ENCODE measurements around the gene MMP25. TPM values are rescaled to one million over a fixed set of nuclear protein-coding genes. Genes with fewer than 3 reads are reported as not detected.
A peak's percentile ranks its signal among the peaks of the same experiment; 100 is the strongest.

The MMP25 gene
- total RNA-seq, 1 donor from 2014 or later = 10.2 TPM

DNA sequence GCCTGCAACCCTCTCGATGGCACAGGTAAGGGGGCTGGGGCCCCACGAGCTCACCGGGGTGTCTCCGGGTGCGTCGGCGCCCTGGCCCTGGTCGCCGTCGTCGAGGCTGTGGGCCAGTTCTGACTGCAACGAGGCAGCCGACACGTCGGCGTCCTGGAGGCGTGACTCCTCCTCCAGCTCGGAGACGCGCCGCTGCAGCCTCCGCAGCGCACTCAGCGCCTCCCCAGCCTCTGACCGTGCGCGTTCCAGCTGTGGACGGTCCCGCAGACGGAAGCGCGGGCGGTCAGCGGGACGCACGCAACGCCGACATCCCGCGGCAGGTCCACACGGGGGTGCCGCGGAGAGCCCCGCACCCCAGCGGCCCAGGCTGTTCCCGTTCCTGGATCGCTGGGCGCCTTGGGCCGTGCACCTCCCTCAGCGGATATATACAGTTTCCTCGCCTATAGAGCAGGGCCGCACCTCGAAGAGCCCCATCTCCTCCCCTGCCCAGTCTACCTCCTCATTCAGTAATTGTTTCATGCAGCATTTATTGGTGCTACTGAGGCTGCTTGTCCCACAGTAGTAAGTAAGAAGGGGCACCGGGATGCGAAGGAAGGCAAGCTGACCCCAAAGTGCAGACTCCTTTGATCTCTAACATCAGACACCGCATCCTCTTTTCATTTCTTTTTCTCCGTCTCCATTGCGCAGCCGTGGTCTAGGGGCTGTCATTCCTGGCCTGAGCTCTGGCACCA, 16.7 kb upstream of the MMP25 start:
- peaks cover 31% of the 10 kb centered on the region for H3K4me1 Mint-ChIP-seq
- H3K27ac Mint-ChIP-seq = peak overlapping the region; percentile 75
- peak overlapping the region; percentile 83 for H3K4me3 Mint-ChIP-seq
- peak; percentile 89 for DNase-seq
- peaks cover 16% of the 10 kb centered on the region for H3K36me3 Mint-ChIP-seq (ENCODE audit: low read depth)
- intact Hi-C loops (cut with micrococcal nuclease) = loop anchor here (2.0 to 10.0 kb wide), 2 partner anchors 25 to 255 kb away; partner anchors contain the start of gene ZNF263
- H3K9me3 Mint-ChIP-seq = no peaks in the 10 kb centered on the region
- H3K27me3 Mint-ChIP-seq = peaks cover 24% of the 10 kb centered on the region

- intact Hi-C loops (cut with micrococcal nuclease) = no loop called here
- H3K9me3 Mint-ChIP-seq = no peaks in the 10 kb centered on the region
- DNase-seq = no peak
- peaks cover 16% of the 10 kb centered on the region for H3K36me3 Mint-ChIP-seq (ENCODE audit: low read depth)
- peaks cover 32% of the 10 kb centered on the region for H3K27me3 Mint-ChIP-seq
- peaks cover 32% of the 10 kb centered on the region for H3K4me1 Mint-ChIP-seq
- no peak overlapping the region for H3K27ac Mint-ChIP-seq
- peak overlapping the region; percentile 83 for H3K4me3 Mint-ChIP-seq
These were observed 15.8 kb upstream of the MMP25 start for GRCh38 chr16:3030222-3031212.

DNA sequence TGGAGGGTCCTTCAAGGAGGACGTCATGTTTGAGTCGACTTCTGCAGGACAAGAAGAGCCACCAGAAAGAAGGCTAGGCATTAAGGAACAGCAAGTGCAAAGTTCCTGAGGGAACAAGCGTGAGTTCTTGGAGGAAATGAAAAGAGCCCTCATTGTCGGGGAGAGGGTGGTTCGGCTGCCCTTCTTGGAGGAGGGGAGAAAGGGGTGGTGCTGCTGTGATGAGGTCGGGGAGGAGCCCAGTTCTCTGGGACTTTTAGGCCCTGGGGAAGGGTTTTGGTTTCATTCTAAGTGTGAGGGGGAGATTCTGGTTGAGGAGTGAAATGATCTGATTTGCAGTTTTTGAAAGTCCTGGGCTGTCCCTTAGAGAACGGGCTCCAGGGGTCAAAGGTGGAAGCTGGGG, 13.7 kb upstream of the MMP25 start:
- Mint-ChIP-seq H3K4me1 (peaks cover 33% of the 10 kb centered on the region), H3K4me3 (no peak overlapping the region), H3K27me3 (peaks cover 45% of the 10 kb centered on the region), H3K36me3 (ENCODE audit: low read depth) (peaks cover 2% of the 10 kb centered on the region), H3K9me3 (no peaks in the 10 kb centered on the region), H3K27ac (peak overlapping the region; percentile 2)
- intact Hi-C loops (cut with micrococcal nuclease) = no loop called here
- no peak for DNase-seq

DNA sequence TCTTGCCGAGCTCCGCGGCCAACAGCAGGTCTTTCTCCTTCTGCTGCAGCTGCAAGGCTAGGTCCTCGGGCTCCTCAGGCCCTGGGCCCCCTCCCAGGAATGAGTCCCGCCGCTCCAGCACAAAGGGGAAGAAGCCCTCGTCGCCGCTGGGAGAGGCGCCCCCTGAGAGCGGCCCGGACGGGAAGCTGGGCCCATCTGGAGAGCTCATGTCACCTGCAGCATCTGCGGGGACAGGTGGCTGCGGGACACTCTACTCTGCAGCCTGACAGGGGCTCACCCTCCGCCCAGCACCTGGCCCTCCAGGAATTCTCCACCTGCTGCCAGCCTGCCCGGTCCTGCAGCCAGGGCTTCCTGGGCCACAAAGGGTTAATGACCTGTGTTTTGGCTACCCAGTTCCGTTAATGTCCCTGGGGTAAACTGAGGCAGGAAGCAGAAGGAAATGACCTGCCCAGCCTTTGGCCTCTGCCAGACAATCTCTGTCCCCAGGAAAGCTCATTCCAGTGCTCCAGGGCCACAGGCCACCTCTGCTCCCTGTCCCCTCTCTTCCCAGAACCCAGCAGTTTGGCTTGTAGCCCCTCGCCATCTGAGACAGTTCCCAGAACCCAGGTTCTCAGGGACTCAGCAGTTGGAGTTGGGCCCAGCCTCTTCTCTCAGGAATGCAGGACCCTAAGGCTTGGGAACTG, 10.9 kb upstream of the MMP25 start:
- H3K27me3 Mint-ChIP-seq = peaks cover 66% of the 10 kb centered on the region
- H3K36me3 Mint-ChIP-seq (ENCODE audit: low read depth) = no peaks in the 10 kb centered on the region
- H3K27ac Mint-ChIP-seq = no peak overlapping the region
- peaks cover 17% of the 10 kb centered on the region for H3K4me1 Mint-ChIP-seq
- no peaks in the 10 kb centered on the region for H3K9me3 Mint-ChIP-seq
- no peak overlapping the region for H3K4me3 Mint-ChIP-seq
- intact Hi-C loops (cut with micrococcal nuclease) = no loop called here
- no peak for DNase-seq

- Mint-ChIP-seq H3K9me3 (no peaks in the 10 kb centered on the region), H3K36me3 (ENCODE audit: low read depth) (no peaks in the 10 kb centered on the region), H3K4me3 (no peak overlapping the region), H3K27ac (no peak overlapping the region), H3K27me3 (peaks cover 66% of the 10 kb centered on the region), H3K4me1 (peaks cover 17% of the 10 kb centered on the region)
- no peak for DNase-seq
- intact Hi-C loops (cut with micrococcal nuclease) = no loop called here
These were observed 10.2 kb upstream of the MMP25 start for GRCh38 chr16:3035972-3036725.

DNA sequence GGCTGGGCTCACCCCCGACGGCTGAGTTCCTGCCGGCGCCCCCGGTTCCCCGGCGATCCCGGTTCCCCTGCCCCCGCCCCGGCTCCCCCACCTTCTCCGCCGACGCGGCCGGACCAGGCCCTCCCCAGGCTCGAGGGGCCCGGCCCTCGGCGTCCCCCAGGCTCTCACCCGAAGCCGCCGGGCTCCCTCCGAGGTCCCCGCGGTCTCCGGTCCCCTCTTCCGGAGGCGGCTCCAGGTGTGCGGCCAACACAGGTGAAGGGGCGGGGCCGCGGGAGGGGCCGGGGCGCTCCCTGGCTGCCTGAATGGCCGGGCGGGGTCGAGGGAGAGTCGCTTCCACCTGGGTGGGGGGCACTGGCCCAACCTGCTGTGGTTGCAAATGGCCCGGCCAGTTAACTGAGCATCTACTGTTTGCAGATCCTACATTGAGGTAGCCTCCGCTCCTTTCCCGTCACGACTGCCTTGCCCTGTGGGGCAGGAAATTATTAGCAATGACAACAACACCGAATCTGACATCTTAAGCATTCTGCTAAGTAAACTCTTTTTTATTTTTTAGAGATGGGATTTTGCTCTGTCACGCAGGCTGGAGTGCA, 9.5 kb upstream of the MMP25 start, which contains the start of gene BICDL2:
Gene BICDL2, minus strand, starts transcription at position 219 of the 590 bp plus-strand sequence. CDS start 1,448 bp downstream, outside the sequence.
- H3K4me3 Mint-ChIP-seq = peak within 1 kb of the TSS; percentile 39
- peaks cover 68% of the 10 kb centered on the region for H3K27me3 Mint-ChIP-seq
- peaks cover 17% of the 10 kb centered on the region for H3K4me1 Mint-ChIP-seq
- no peak within 1 kb of the TSS for H3K27ac Mint-ChIP-seq
- intact Hi-C loops (cut with micrococcal nuclease) = no loop called here
- no peak for DNase-seq
- H3K36me3 Mint-ChIP-seq (ENCODE audit: low read depth) = no peaks in the 10 kb centered on the region
- no peaks in the 10 kb centered on the region for H3K9me3 Mint-ChIP-seq

GRCh38 chr16:3038256-3038655, 8.1 kb upstream of the MMP25 start:
- Mint-ChIP-seq H3K36me3 (ENCODE audit: low read depth) (no peaks in the 10 kb centered on the region), H3K27me3 (peaks cover 57% of the 10 kb centered on the region), H3K9me3 (no peaks in the 10 kb centered on the region), H3K4me3 (no peak overlapping the region), H3K27ac (no peak overlapping the region), H3K4me1 (peaks cover 9% of the 10 kb centered on the region)
- intact Hi-C loops (cut with micrococcal nuclease) = no loop called here
- no peak for DNase-seq

GRCh38 chr16:3038896-3039295, 7.5 kb upstream of the MMP25 start:
- Mint-ChIP-seq H3K9me3 (no peaks in the 10 kb centered on the region), H3K4me1 (peaks cover 13% of the 10 kb centered on the region), H3K27ac (no peak overlapping the region), H3K4me3 (no peak overlapping the region), H3K27me3 (peaks cover 55% of the 10 kb centered on the region), H3K36me3 (ENCODE audit: low read depth) (peaks cover 1% of the 10 kb centered on the region)
- intact Hi-C loops (cut with micrococcal nuclease) = no loop called here
- peak; percentile 54 for DNase-seq

DNA sequence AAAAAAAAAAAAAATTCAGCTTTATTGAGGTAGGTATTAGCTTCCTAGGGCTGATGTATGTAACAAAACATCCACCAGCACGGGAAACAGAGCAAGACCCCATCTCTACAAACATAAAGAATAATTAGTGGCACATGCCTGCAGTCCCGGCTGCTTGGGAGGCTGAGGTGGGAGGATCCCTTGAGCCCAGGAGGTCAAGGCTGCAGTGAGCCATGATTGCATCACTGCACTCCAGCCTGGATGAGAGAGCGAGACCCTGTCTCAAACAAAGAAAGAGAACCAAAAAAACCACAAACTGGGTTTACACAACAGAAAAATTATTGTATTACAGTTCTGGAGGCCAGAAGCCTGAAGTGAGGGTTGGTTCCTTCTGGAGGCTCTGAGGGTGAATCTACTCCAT, 4.0 kb upstream of the MMP25 start:
- Mint-ChIP-seq H3K36me3 (ENCODE audit: low read depth) (peaks cover 2% of the 10 kb centered on the region), H3K4me3 (no peak overlapping the region), H3K9me3 (no peaks in the 10 kb centered on the region), H3K27me3 (peaks cover 42% of the 10 kb centered on the region), H3K27ac (no peak overlapping the region), H3K4me1 (peaks cover 15% of the 10 kb centered on the region)
- intact Hi-C loops (cut with micrococcal nuclease) = loop anchor here (5.0 kb wide), 1 partner anchor 40 kb away; no protein-coding TSS in a partner anchor
- no peak for DNase-seq

- peak overlapping the region; percentile 89 for H3K4me3 Mint-ChIP-seq
These were observed 1.7 kb upstream of the MMP25 start for GRCh38 chr16:3044708-3045107.

GRCh38 chr16:3046641-3047386, 453 bp downstream of the MMP25 start:
- peaks cover 9% of the 10 kb centered on the region for H3K36me3 Mint-ChIP-seq (ENCODE audit: low read depth)
- H3K27me3 Mint-ChIP-seq = peaks cover 20% of the 10 kb centered on the region
- peaks cover 43% of the 10 kb centered on the region for H3K4me1 Mint-ChIP-seq
- intact Hi-C loops (cut with micrococcal nuclease) = no loop called here
- DNase-seq = peak; percentile 78
- H3K9me3 Mint-ChIP-seq = no peaks in the 10 kb centered on the region
- H3K27ac Mint-ChIP-seq = peak overlapping the region; percentile 83
- peak overlapping the region; percentile 71 for H3K4me3 Mint-ChIP-seq

More at GRCh38 chr16:3044708-3045107, 1.7 kb upstream of the MMP25 start:
- H3K27ac Mint-ChIP-seq = peak overlapping the region; percentile 87
- peaks cover 27% of the 10 kb centered on the region for H3K27me3 Mint-ChIP-seq
- DNase-seq = no peak
- peaks cover 27% of the 10 kb centered on the region for H3K4me1 Mint-ChIP-seq
- intact Hi-C loops (cut with micrococcal nuclease) = loop anchor here (5.0 kb wide), 1 partner anchor 42 kb away; no protein-coding TSS in a partner anchor
- H3K9me3 Mint-ChIP-seq = no peaks in the 10 kb centered on the region
- peaks cover 2% of the 10 kb centered on the region for H3K36me3 Mint-ChIP-seq (ENCODE audit: low read depth)

GRCh38 chr16:3047387-3047720, 993 bp downstream of the MMP25 start:
- peak overlapping the region; percentile 71 for H3K4me3 Mint-ChIP-seq
- peaks cover 20% of the 10 kb centered on the region for H3K27me3 Mint-ChIP-seq
- H3K9me3 Mint-ChIP-seq = no peaks in the 10 kb centered on the region
- H3K4me1 Mint-ChIP-seq = peaks cover 47% of the 10 kb centered on the region
- intact Hi-C loops (cut with micrococcal nuclease) = no loop called here
- H3K36me3 Mint-ChIP-seq (ENCODE audit: low read depth) = peaks cover 9% of the 10 kb centered on the region
- peak; percentile 68 for DNase-seq
- peak overlapping the region; percentile 37 for H3K27ac Mint-ChIP-seq

Data from activated CD4-positive, alpha-beta T cell treated with anti-CD3 and anti-CD28 coated beads, Interleukin-2, amount 10 ng/mL, durations not matched to agents 24 days and 14 days (primary cell).